Cerebellar cortex (tissue), 1 donor: Measurements from ENCODE around the gene SFSWAP.

Experiments
- DNase-seq: peaks from one replicate; pipeline ENCODE4 v3.0.0-alpha.2; 2015; ENCODE audit warnings: low spot score

Gene SFSWAP

DNA sequence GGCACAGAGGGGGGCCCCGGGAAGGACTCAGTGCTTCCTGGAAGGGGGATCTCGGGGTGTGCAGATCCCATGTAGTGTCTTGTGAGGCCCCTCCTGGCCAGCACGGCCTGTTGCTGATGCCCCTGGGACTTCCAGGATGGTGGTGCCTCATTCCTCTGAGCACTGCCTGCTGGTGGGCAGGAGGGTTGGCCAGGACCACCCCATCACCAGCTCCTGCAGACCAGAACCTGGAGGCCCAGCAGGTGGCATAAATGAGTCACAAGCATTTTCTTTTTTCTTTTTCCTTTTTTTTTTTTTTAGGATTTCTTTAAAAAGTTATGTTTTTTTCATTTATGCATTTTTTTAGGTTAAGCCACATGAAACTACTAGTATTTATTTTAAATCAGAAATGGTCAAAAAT, 125.3 kb downstream of the SFSWAP start:
- DNase-seq: no peak

DNA sequence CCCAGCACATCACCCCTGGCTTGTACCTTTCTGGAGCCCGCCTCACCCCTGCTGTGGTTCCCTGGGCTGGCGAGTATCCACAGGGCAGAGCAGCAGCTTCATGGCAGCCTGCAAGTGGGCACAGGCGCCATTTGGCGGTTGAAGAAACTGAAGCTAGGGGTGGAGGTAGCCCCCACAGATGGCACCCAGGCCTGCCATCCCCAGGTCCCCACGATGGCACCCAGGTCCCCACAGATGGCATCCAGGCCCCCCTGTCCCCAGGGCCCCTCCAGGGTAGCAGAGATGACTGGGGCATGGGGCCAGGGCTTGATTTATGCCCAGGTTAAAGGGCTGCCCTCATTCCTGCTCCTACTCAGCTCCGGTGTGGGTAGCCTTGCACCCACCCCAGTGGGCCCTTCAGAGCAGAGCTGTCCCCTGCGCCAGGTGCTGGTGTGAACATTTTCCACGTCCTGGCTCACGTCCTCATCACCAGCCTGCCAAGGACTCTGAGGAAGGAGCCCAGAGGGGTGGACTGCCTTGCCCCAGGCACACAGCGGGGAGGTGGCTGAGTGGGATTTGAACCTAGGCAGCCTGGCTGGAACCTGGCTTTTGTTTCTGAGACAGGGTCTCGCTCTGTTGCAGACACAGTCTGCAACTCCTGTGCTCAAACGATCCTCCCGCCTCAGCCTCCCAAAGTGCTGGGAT, 126.0 kb downstream of the SFSWAP start:
- no peak for DNase-seq

DNA sequence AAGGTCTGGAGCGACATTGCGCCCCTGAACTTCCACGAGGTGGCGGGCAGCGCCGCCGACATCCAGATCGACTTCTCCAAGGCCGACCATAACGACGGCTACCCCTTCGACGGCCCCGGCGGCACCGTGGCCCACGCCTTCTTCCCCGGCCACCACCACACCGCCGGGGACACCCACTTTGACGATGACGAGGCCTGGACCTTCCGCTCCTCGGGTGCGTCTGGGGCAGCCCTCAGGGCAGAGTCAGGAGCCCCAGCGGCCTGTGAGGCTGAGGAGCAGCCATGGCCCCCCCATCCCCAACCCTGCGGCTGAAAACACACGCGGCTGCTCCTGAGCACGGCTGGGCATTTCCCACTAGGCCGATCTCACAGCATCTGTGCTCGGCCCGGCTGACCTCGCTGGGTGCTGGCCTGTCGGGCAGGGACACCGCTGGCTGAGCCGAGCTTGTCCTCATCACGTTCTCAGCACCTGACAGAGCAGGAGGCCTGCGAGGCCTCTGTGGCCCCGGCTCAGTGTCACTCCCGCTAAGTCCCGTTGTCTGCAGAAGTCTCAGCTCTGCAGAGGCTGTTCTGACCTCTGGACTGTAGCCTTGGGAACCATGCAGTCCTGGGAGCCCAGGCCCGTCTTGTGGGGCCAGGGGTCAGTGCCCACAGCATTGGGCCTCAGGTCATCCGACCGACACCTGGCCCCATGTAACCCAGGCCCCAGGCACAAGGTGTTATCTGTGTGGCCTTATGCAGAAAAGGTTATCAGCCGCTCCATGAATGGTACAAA, 129.9 kb downstream of the SFSWAP start:
- no peak for DNase-seq

DNA sequence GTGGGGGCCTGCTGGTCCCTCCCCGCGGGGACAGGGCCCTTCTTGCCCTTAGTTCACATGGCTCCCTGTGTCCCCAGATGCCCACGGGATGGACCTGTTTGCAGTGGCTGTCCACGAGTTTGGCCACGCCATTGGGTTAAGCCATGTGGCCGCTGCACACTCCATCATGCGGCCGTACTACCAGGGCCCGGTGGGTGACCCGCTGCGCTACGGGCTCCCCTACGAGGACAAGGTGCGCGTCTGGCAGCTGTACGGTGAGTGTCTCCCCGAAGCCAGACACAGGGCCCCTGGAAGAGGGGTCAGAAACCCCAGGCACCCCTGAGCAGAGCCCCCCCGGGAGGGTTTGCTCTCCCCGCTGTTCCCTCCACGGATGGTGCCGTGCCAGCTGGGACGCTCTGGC, 130.7 kb downstream of the SFSWAP start:
- DNase-seq: no peak

DNA sequence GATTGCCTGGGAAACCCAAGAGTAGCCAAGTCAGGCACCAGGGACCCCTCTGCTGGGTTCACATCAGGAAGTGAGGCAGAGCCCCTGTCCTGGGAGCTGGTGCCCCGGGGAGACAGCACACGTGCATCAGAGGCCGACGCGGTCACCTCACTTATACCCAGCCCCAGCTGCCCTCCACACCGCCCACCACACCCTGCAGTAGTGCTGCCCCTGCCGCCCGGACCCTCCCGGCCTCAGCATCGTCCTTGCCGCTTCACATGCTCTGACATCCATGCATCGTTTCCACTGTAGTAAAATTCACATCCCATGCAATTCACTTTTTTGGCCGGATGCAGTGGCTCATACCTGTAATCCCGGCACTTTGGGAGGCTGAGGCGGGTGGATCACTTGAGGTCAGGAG, 131.3 kb downstream of the SFSWAP start:
- no peak for DNase-seq

DNA sequence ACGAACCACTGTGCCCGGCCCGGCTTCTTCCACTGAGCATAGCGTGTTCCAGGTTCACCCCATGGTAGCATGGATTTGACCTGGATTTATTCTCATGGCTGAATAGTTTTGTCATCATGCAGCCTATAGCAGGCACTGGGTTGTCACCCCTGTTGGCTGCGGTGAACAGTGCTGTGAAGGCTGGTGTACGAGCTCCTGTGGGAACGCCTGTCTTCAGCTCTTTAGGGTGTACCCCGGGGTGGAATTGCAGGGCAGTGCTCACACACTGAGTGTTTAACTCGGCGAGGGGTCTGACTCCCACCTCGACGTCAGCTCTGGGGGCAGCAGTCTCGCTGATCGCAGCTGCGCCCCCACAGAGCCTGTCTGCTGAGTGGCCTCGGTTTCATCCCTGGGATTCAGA, 132.6 kb downstream of the SFSWAP start:
- no peak for DNase-seq

DNA sequence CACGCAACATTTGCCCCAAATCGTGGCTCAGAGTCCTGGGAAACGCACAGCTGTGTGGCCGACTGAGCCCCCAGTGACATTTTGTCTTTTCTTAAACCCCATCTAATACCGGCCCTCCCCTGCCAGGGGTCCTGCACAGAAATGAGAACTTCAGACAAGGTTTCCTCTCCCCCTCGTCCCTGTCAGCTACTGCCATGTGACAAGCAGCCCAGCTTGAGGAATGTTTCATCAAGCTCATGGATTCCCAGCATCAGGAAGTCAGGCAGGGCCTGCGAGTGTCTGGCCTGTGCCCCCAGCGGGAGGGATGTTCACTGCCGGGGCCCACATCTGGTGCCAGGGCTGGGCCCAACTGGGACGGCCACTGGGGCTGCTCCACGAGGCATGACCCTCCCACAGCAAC, 133.2 kb downstream of the SFSWAP start:
- no peak for DNase-seq

DNA sequence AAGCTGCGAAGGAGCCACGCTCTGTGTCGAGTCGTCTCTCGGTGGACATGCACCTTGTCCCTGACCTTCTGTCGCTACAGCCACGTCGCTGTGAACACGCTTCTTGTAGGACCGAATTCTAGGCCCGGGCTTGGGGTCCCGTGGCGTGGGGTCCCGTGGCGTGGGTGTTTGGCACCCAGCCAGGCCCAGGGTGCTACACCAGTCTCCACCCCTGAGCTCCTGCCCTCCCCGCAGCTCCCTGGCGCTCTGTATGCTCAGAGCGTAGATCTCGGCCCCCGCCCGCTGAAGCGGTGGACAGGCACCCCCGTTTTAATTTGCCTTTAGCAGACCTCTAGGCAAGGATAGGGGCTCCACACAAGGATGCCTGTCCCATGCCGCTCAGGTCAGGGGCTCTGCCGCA, 133.8 kb downstream of the SFSWAP start:
- no peak for DNase-seq

DNA sequence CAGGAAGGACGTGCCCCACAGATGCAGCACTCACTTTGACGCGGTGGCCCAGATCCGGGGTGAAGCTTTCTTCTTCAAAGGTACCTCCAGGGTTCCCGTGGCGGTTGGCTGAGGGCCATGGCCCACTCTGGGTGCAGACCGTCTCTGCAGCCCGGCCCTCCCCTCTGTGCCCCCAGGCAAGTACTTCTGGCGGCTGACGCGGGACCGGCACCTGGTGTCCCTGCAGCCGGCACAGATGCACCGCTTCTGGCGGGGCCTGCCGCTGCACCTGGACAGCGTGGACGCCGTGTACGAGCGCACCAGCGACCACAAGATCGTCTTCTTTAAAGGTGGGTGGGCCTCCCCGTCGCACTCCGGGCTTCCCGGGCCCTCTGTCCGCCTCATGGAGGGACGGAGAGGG, 134.2 kb downstream of the SFSWAP start:
- DNase-seq: no peak

DNA sequence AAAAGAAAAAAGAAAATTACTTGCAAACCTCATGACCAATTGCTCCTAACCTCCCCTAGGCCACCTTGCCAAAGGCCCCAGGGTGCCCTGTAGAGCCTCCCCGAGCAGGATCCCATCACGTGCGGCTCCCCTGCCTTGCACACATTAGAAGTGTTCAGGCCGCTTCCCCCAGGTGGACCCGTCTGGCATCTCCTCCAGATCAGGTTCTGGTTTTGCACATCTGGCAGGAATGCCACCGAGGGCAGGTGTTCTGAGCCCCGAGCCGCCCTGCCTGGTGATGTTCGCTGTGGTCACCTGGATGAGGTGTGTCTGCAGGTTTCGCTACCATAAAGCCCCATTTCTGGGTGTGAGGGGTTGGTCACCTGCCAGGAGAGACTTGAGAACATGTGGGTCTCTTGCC, 136.6 kb downstream of the SFSWAP start:
- DNase-seq: no peak

DNA sequence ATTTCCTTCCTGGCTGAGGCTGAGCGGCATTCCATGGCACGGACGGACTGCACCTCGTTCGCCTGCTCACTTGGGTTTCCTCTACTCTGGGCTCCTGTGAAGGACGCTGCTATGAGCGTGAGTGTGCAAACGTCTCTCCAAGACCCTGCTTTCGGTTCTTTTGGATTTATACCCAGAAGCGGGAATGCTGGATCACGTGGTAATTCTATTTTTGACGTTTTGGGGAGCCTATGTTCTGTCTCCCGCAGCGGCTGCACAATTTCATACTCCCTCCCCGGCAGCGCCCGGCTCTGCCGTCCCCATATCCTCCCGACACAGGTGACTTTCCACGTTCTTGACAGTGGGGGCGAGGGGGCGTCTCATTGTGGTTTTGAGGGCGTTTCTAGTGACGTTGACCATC, 137.9 kb downstream of the SFSWAP start:
- no peak for DNase-seq
